ENCODE data around the gene FAM171A2. TPM values are rescaled to one million over a fixed set of nuclear protein-coding genes. Genes with fewer than 3 reads are reported as not detected.
"Not testable (repeated sequence)": the region's sequence is repeated elsewhere in the genome, so short reads cannot be mapped to it uniquely, and the experiment has no call there.

Gene FAM171A2
- polyA plus RNA-seq (ENCODE audit: insufficient read length), result 105 TPM

DNA sequence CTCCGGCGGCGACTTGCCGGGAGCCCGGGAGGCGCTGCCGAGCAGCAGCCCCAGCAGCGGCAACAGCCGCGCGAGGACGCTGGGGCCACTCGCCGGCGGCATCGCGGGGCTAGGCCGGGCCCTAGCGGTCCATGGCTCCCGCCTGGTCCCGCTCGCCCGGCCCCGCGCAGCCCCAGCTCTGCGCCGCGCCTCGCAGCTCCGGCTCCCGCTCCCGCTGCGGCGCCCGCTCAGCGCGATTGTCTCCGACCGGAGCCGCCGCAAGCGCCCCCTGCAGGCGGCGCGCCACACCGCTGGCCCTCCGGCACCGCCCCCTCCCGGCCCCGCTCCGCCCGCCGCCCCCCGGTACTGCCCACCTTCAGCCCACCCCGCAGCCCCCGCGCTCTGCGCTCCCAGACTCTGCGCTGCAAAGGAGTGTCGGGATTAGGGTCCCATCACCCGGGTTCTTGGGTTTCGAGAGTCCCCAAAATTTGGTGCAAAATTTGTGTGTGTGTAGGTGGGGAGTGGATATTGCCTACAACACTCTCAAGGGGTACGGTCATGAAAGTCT, at the start of gene FAM171A2:
TSS of gene FAM171A2 (minus strand) at position 241 of the 547 bp plus-strand sequence. CDS start at position 102, 139 bp downstream.
- no peak for DNase-seq (ENCODE audit: low read depth)

DNA sequence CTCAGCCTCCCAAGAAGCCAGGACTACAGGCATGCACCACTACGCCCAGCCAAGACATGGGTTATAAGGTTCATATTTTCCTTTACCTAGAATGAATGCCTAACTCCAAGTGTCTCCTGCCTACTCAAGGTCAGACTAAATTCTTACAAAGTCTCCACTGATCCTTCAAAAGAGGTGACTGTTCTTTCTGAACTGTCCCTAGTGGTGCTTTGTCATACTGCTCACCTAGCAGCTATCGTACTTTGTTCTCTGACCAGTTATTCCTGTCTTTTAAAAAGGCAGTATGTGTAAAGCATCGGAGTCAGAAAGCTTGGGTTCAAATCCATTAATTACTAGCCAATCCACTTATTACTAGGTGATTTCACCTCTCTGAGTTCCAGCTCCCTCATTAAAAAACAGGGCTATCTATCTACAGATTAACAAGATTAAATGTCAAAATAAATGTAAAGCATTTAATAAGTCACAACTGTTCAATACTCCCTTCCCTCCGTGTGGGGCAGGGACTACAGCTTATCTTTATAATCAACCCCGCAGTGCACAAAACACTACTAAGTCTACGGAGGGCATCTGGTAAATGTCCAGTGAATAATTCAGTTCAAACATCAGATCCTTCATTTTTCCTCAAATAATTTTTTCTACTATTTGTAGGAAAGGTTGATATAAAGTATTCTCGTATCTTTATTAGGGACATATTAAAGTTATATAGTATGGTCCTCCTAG, 45.8 kb upstream of the FAM171A2 start:
- DNase-seq (ENCODE audit: low read depth), result no peak

GRCh38 chr17:44408786-44409185, 45.1 kb upstream of the FAM171A2 start:
- DNase-seq (ENCODE audit: low read depth), result no peak

DNA sequence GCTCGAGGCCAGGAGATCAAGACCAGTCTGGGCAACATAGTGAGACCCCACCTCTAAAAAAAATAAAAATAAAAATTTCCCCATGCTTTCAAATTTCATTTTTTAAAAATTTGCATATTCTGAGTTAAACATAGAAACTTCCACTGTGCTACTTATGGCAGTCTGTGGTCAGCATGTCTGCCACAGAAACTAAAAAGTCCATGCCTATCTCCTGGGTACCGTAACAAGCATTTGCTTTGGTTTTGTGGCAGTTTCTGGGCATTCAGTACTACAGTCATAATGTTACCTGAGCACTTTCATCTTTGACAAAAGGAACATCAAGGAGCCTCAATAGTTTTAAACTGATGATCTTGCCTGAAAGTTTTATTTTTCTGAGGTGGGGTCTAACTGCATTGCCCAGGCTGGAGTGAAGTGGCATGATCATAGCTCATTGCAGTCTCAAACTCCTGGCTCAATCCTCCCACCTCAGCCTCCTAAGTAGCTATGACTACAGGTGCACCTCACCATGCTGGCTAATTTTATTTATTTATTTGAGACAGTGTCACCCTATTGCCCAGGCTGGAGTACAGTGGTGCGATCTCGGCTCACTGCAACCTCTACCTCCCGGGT, 39.0 kb upstream of the FAM171A2 start:
- no peak for DNase-seq (ENCODE audit: low read depth)

GRCh38 chr17:44400226-44400847, 36.7 kb upstream of the FAM171A2 start:
- no peak for DNase-seq (ENCODE audit: low read depth)

GRCh38 chr17:44398692-44399691, 35.3 kb upstream of the FAM171A2 start:
- no peak for DNase-seq (ENCODE audit: low read depth)

GRCh38 chr17:44397479-44398440, 34.1 kb upstream of the FAM171A2 start:
- DNase-seq (ENCODE audit: low read depth), result no peak

GRCh38 chr17:44396946-44397345, 33.3 kb upstream of the FAM171A2 start:
- DNase-seq (ENCODE audit: low read depth), result no peak

GRCh38 chr17:44394833-44395232, 31.2 kb upstream of the FAM171A2 start:
- DNase-seq (ENCODE audit: low read depth), result no peak

GRCh38 chr17:44394112-44394511, 30.5 kb upstream of the FAM171A2 start:
- DNase-seq (ENCODE audit: low read depth), result not testable (repeated sequence)

- DNase-seq (ENCODE audit: low read depth), result no peak
Measured at GRCh38 chr17:44390250-44390870, 26.7 kb upstream of the FAM171A2 start.

DNA sequence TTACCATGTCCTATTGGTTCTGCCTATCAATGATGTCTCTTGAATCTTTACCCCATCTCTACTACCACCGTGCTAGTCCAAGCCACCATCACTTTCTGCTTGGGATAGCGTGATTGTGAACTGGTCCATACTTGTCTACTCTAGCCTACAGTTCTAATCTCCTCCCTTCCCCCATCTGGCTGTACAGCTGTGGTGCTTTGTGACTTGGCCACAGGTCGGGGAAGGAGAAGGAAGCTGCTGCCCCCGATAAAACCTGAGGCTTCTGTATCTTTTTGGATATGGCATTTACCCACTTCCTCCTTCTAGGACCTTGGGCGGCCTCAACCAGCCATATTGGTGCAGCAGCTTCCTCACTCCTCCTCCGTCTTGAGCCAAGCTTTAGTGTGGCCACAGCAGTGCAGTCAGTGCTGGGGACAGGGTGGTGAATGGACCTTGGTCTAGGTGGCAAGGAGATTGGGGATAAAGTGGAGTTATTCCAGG, 26.1 kb upstream of the FAM171A2 start:
- no peak for DNase-seq (ENCODE audit: low read depth)

GRCh38 chr17:44389281-44389680, 25.6 kb upstream of the FAM171A2 start, which contains the start of gene ITGA2B:
Gene ITGA2B (minus strand): TSS chr17:44389649. CDS start chr17:44389473, 176 bp downstream.
- DNase-seq (ENCODE audit: low read depth), result no peak

GRCh38 chr17:44387804-44388203, 24.2 kb upstream of the FAM171A2 start:
- no peak for DNase-seq (ENCODE audit: low read depth)

- DNase-seq (ENCODE audit: low read depth), result no peak
Measured at GRCh38 chr17:44386182-44386525, 22.5 kb upstream of the FAM171A2 start.

DNA sequence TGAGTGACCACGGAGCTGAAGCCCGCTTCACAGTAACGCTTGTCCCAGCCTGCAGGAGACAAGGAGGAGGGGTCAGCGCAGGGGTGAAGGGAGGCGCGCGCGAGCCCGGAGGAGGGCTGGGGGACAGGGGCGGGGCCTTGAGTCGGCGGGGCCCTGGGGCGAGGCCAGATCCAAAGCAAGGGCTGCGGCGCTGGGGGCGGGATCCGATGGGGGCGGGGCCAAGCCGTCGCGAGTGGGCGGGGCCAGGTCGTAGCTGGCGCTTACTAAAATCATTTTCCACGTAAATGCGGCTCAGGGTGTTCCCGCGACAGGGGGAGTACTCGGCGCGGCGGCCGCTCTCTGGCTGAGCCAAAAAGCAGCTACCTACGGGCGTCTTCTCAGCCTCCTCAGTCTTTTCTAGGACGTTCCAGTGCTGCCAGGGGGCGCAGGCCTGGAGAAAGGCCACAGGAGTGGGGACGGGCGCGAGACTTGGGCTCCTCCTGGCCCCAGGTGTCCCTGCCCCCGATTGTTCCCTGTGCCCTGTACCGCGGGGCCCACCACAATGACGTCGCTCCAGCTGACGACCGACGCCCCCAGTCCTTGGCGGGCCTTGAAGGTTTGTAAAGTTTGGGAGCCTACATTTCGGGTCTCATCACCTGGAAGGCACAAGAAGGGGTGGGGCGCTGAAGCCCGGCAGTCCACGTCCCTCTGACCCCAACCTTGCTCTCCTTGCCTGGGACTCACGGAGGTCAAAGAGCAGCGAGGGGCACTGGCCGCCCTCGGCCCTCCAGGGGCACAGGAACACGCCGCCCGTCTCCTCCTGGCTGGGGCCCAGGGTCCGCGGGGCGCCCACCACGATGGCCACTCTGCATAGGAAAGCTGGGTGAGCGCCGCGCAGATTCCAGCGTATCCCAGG, 21.9 kb upstream of the FAM171A2 start:
- no peak for DNase-seq (ENCODE audit: low read depth)

GRCh38 chr17:44384823-44385286, 21.2 kb upstream of the FAM171A2 start:
- no peak for DNase-seq (ENCODE audit: low read depth)

GRCh38 chr17:44384281-44384822, 20.7 kb upstream of the FAM171A2 start:
- DNase-seq (ENCODE audit: low read depth), result no peak

Measured in forelimb muscle (tissue), 1 donor.